NT2/D1 (cell line): ENCODE data around the gene GALC.
A peak's percentile ranks its signal among the peaks of the same experiment; 100 is the strongest.

Source experiments
- DNase-seq: peaks from one replicate; pipeline ENCODE4 v3.0.0-alpha.2; 2011; ENCODE audit warnings: low read depth, low spot score
- H3K27me3 ChIP-seq: 2 replicates; pipeline ENCODE4 v1.6.0; 2011; ENCODE audit warnings: mild to moderate bottlenecking; ENCODE audit not compliant: insufficient read length, insufficient read depth
- H3K36me3 ChIP-seq: 2 replicates; pipeline ENCODE4 v1.6.1; 2011; ENCODE audit warnings: mild to moderate bottlenecking, low read length, mixed read lengths; ENCODE audit not compliant: insufficient read depth, insufficient read length
- H3K4me1 ChIP-seq: 2 replicates; pipeline ENCODE4 v1.5.1; 2011; ENCODE audit not compliant: insufficient read depth, insufficient read length
- H3K4me3 ChIP-seq: 2 replicates; pipeline ENCODE4 v1.5.1; 2011; ENCODE audit warnings: low read depth; ENCODE audit not compliant: insufficient read length
- H3K9ac ChIP-seq: 2 replicates; pipeline ENCODE4 v1.6.0; 2011; ENCODE audit warnings: low read depth; ENCODE audit not compliant: insufficient read length
- H3K9me3 ChIP-seq: 2 replicates; pipeline ENCODE4 v1.5.1; 2011; ENCODE audit warnings: mild to moderate bottlenecking, low read length; ENCODE audit not compliant: insufficient read depth
- SUZ12 ChIP-seq: IDR thresholded peaks from 2 replicates; pipeline ENCODE4 v1.6.1; 2011; ENCODE audit not compliant: insufficient read length, insufficient read depth; ENCODE audit errors: extremely low read depth
- YY1 ChIP-seq: IDR thresholded peaks from 2 replicates; pipeline ENCODE4 v1.6.1; 2011; ENCODE audit not compliant: insufficient read length, insufficient read depth
- ZNF274 ChIP-seq: IDR thresholded peaks from 2 replicates; pipeline ENCODE4 v1.6.1; 2011; ENCODE audit warnings: mild to moderate bottlenecking, low read depth, low read length

The GALC gene

GRCh38 chr14:87992718-87993628 lies at the start of gene GALC:
TSS of gene GALC (minus strand) at chr14:87993182. CDS start at chr14:87993164, 18 bp downstream.
- H3K4me3 ChIP-seq, result peak within 1 kb of the TSS; percentile 67
- peak; percentile 70 for DNase-seq
- H3K36me3 ChIP-seq, result no peaks in the 10 kb centered on the region
- no peaks in the 10 kb centered on the region for H3K4me1 ChIP-seq
- no peaks in the 10 kb centered on the region for H3K9me3 ChIP-seq
- no peaks in the 10 kb centered on the region for H3K27me3 ChIP-seq
- peak within 1 kb of the TSS; percentile 86 for H3K9ac ChIP-seq
- TF ChIP-seq YY1, result peak; percentile 93
- no peak for TF ChIP-seq SUZ12

- H3K27me3 ChIP-seq, result no peaks in the 10 kb centered on the region
- TF ChIP-seq SUZ12, result no peak
- no peak for TF ChIP-seq ZNF274
- no peak for TF ChIP-seq YY1
- DNase-seq, result no peak
- H3K4me1 ChIP-seq, result peaks cover 2% of the 10 kb centered on the region
- H3K9ac ChIP-seq, result no peak overlapping the region
- no peaks in the 10 kb centered on the region for H3K36me3 ChIP-seq
- no peak overlapping the region for H3K4me3 ChIP-seq
- H3K9me3 ChIP-seq, result no peaks in the 10 kb centered on the region
These were observed 47.2 kb upstream of the GALC start for GRCh38 chr14:88040146-88040545.

DNA sequence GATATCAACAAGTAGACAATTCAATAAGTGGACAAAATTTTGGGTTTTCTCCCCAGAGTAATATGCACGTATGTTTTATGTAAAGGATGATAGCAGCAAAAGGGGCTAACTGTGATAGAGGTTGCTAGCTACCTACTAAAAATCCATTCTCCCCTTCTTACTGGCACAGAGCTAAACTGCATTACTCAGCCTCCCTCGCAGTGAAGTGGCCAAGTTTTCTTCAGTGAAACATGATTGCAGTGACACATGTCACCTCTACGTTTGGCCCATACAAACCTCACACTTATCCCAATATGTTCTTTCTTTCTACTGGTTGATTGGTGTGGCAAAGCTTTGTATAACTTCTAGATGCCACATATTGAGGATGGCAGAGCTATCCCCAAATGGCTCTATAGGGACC lies 46.2 kb upstream of the GALC start:
- H3K9me3 ChIP-seq, result no peaks in the 10 kb centered on the region

GRCh38 chr14:88037325-88037724 lies 44.3 kb upstream of the GALC start:
- TF ChIP-seq ZNF274 (no peak), YY1 (no peak), SUZ12 (no peak)
- Histone ChIP-seq H3K36me3 (no peaks in the 10 kb centered on the region), H3K4me1 (peaks cover 2% of the 10 kb centered on the region), H3K9ac (no peak overlapping the region), H3K9me3 (no peaks in the 10 kb centered on the region), H3K4me3 (no peak overlapping the region), H3K27me3 (no peaks in the 10 kb centered on the region)
- peak; percentile 38 for DNase-seq

More for the DNA sequence above, 46.2 kb upstream of the GALC start:
- peaks cover 2% of the 10 kb centered on the region for H3K4me1 ChIP-seq
- no peak overlapping the region for H3K4me3 ChIP-seq
- no peaks in the 10 kb centered on the region for H3K27me3 ChIP-seq
- no peak overlapping the region for H3K9ac ChIP-seq
- H3K36me3 ChIP-seq, result no peaks in the 10 kb centered on the region
- TF ChIP-seq YY1, result no peak
- TF ChIP-seq SUZ12, result no peak
- no peak for TF ChIP-seq ZNF274
- DNase-seq, result no peak

GRCh38 chr14:88036422-88036821 lies 43.4 kb upstream of the GALC start:
- Histone ChIP-seq H3K9me3 (no peaks in the 10 kb centered on the region), H3K9ac (no peak overlapping the region), H3K4me3 (no peak overlapping the region), H3K4me1 (peaks cover 2% of the 10 kb centered on the region), H3K36me3 (no peaks in the 10 kb centered on the region), H3K27me3 (no peaks in the 10 kb centered on the region)
- peak; percentile 44 for DNase-seq
- no peak for TF ChIP-seq YY1
- no peak for TF ChIP-seq SUZ12
- TF ChIP-seq ZNF274, result no peak

GRCh38 chr14:88034076-88034475 lies 41.1 kb upstream of the GALC start:
- Histone ChIP-seq H3K36me3 (no peaks in the 10 kb centered on the region), H3K9me3 (no peaks in the 10 kb centered on the region), H3K27me3 (no peaks in the 10 kb centered on the region), H3K4me1 (peaks cover 2% of the 10 kb centered on the region), H3K4me3 (no peak overlapping the region), H3K9ac (no peak overlapping the region)
- TF ChIP-seq SUZ12 (no peak), ZNF274 (no peak), YY1 (no peak)
- DNase-seq, result no peak

DNA sequence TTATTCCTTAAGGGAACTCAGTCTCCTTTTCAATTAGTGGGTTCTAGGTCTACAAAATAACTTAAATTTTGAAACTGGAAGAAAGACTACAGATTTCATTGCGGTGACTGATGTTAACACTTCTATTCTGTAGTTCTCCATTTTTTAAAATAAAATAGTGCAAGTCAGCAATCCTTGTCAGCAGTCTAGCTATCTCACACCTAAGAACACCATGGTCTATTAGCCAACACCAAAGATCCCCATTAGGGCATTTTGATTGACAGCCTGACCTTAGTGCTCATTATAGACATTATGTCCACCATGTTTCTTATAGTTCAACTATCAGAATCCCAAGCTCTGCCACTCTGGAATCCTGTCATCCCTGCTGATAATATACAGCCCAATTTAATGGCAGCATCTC lies 39.4 kb upstream of the GALC start:
- Histone ChIP-seq H3K27me3 (no peaks in the 10 kb centered on the region), H3K9me3 (no peaks in the 10 kb centered on the region), H3K4me3 (no peak overlapping the region), H3K9ac (no peak overlapping the region), H3K36me3 (no peaks in the 10 kb centered on the region), H3K4me1 (peaks cover 2% of the 10 kb centered on the region)
- DNase-seq, result no peak
- TF ChIP-seq YY1, result no peak
- no peak for TF ChIP-seq ZNF274
- TF ChIP-seq SUZ12, result no peak
